Activated T-helper 17 cell treated with anti-CD3 and anti-CD28 coated beads, Interleukin-2, amount 50 U/mL, for 72 hours (primary cell): ENCODE results near the gene MYOG. TPM values are rescaled to one million over a fixed set of nuclear protein-coding genes. Genes with fewer than 3 reads are reported as not detected.

Experiments
- ATAC-seq: fragments of 150-1000 bp; cut with Tn5 transposase; replicated peaks from 2 replicates; pipeline ENCODE4 v1.10.0; 2021; ENCODE audit warnings: mild to moderate bottlenecking, moderate library complexity
- H3K27ac Mint-ChIP-seq: one replicate; pipeline ENCODE4 v1.8.0; 2022; ENCODE audit warnings: mixed read lengths
- H3K27me3 Mint-ChIP-seq: one replicate; pipeline ENCODE4 v1.8.0; 2022; ENCODE audit warnings: mixed read lengths
- H3K36me3 Mint-ChIP-seq: one replicate; pipeline ENCODE4 v1.8.0; 2022; ENCODE audit warnings: low read depth, mild to moderate bottlenecking, mixed read lengths
- H3K4me1 Mint-ChIP-seq: one replicate; pipeline ENCODE4 v1.8.0; 2022; ENCODE audit warnings: mixed read lengths
- H3K4me3 Mint-ChIP-seq: one replicate; pipeline ENCODE4 v1.8.0; 2022; ENCODE audit warnings: mild to moderate bottlenecking, mixed read lengths
- H3K9me3 Mint-ChIP-seq: one replicate; pipeline ENCODE4 v1.8.0; 2022; ENCODE audit warnings: mixed read lengths
- total RNA-seq, 2 donors: library from RNA; stranded (reverse); gene quantifications; one replicate each; pipeline ENCODE4 v1.2.3, GENCODE V29; 2022

MYOG gene
- total RNA-seq, 2 donors from 2014 or later = not detected

- no peaks in the 10 kb centered on the region for H3K4me1 Mint-ChIP-seq
- H3K4me3 Mint-ChIP-seq = no peak overlapping the region
- no peak for ATAC-seq
- peaks cover 23% of the 10 kb centered on the region for H3K27me3 Mint-ChIP-seq
- no peaks in the 10 kb centered on the region for H3K9me3 Mint-ChIP-seq
- no peak overlapping the region for H3K27ac Mint-ChIP-seq
- H3K36me3 Mint-ChIP-seq = no peaks in the 10 kb centered on the region
These were observed 16.2 kb upstream of the MYOG start for GRCh38 chr1:203101813-203102634.

- H3K36me3 Mint-ChIP-seq = no peaks in the 10 kb centered on the region
- no peaks in the 10 kb centered on the region for H3K4me1 Mint-ChIP-seq
- peaks cover 4% of the 10 kb centered on the region for H3K9me3 Mint-ChIP-seq
- H3K27me3 Mint-ChIP-seq = peaks cover 22% of the 10 kb centered on the region
- no peak overlapping the region for H3K4me3 Mint-ChIP-seq
- no peak for ATAC-seq
- no peak overlapping the region for H3K27ac Mint-ChIP-seq
These were observed 14.7 kb upstream of the MYOG start for GRCh38 chr1:203100516-203100869.

- peaks cover 9% of the 10 kb centered on the region for H3K9me3 Mint-ChIP-seq
- ATAC-seq = no peak
These were observed 14.1 kb upstream of the MYOG start for GRCh38 chr1:203099805-203100515.

GRCh38 chr1:203098914-203099520 lies 13.2 kb upstream of the MYOG start:
- H3K4me1 Mint-ChIP-seq = no peaks in the 10 kb centered on the region
- H3K36me3 Mint-ChIP-seq = no peaks in the 10 kb centered on the region
- peaks cover 23% of the 10 kb centered on the region for H3K27me3 Mint-ChIP-seq
- no peak for ATAC-seq
- H3K4me3 Mint-ChIP-seq = no peak overlapping the region
- no peak overlapping the region for H3K27ac Mint-ChIP-seq
- peaks cover 15% of the 10 kb centered on the region for H3K9me3 Mint-ChIP-seq

More at GRCh38 chr1:203099805-203100515, 14.1 kb upstream of the MYOG start:
- no peak overlapping the region for H3K4me3 Mint-ChIP-seq
- no peak overlapping the region for H3K27ac Mint-ChIP-seq
- H3K36me3 Mint-ChIP-seq = no peaks in the 10 kb centered on the region
- H3K27me3 Mint-ChIP-seq = peaks cover 23% of the 10 kb centered on the region
- no peaks in the 10 kb centered on the region for H3K4me1 Mint-ChIP-seq

GRCh38 chr1:203098445-203098844 lies 12.6 kb upstream of the MYOG start:
- no peaks in the 10 kb centered on the region for H3K4me1 Mint-ChIP-seq
- no peak for ATAC-seq
- peaks cover 15% of the 10 kb centered on the region for H3K9me3 Mint-ChIP-seq
- H3K4me3 Mint-ChIP-seq = no peak overlapping the region
- peaks cover 23% of the 10 kb centered on the region for H3K27me3 Mint-ChIP-seq
- H3K27ac Mint-ChIP-seq = no peak overlapping the region
- H3K36me3 Mint-ChIP-seq = no peaks in the 10 kb centered on the region

GRCh38 chr1:203097001-203097400 lies 11.2 kb upstream of the MYOG start:
- Mint-ChIP-seq H3K36me3 (no peaks in the 10 kb centered on the region), H3K27ac (no peak overlapping the region), H3K27me3 (peaks cover 31% of the 10 kb centered on the region), H3K4me3 (no peak overlapping the region), H3K9me3 (peaks cover 15% of the 10 kb centered on the region), H3K4me1 (no peaks in the 10 kb centered on the region)
- no peak for ATAC-seq

GRCh38 chr1:203096566-203096965 lies 10.8 kb upstream of the MYOG start:
- H3K4me1 Mint-ChIP-seq = no peaks in the 10 kb centered on the region
- ATAC-seq = no peak
- peaks cover 35% of the 10 kb centered on the region for H3K27me3 Mint-ChIP-seq
- H3K27ac Mint-ChIP-seq = no peak overlapping the region
- H3K9me3 Mint-ChIP-seq = peaks cover 15% of the 10 kb centered on the region
- no peaks in the 10 kb centered on the region for H3K36me3 Mint-ChIP-seq
- H3K4me3 Mint-ChIP-seq = no peak overlapping the region

DNA sequence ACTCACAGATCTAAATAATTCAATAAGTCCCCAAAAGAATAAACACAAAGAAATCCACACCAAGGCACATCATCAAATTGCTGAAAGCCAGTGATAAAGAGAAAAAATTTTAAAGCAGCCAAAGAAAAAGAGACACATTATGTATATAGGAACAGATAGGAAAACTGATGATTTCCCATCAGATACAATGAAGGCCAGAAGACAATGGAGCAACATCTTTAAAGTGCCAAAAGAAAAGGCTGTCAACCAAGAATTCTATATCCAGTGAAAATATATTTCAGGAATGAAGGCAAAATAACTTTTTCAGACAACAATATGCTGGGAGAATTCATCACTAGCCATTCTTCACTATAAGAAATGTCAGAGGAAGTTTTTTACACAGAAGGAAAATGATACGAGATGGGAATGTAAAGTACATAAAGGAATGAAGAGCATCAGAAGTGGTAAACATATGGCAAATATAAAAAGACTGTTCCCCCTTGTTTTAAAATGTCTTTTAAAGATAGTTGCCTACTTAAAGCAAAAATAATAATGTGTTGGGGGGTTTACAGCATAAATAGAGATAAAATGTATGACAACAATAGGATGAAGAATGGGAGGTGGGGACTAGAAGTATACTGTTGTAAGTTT lies 9.4 kb upstream of the MYOG start:
- peaks cover 15% of the 10 kb centered on the region for H3K9me3 Mint-ChIP-seq
- no peak for ATAC-seq

DNA sequence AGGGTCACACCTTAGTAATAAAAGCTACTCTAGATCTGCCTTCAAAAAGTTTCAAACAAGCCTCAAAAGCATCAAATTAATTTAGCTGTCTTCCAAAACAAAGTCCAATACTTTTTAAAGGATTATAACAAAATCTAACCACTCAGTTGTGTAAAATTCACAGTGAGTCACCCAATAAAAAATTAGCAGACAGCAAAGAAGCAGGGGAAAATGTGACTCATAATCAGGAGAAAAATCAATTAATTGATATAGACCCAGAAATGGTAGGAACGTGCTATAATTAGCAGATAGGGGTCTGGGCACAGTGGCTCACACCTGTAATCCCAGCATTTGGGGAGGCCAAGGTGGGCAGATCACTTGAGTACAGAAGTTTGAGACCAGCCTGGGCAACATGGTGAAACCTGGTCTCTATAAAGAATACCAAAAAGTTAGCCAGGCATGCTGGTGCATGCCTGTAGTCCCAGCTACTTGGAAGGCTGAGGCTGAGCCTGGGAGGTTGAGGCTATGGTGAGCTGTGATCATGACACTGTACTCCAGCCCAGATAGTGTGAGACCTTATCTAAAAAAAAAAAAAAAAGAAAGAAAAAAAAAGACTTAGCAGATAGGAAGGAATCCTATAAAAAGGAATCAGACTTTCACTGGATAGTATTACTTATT lies 8.1 kb upstream of the MYOG start:
- no peak for ATAC-seq
- no peak overlapping the region for H3K27ac Mint-ChIP-seq
- peaks cover 38% of the 10 kb centered on the region for H3K27me3 Mint-ChIP-seq
- H3K4me1 Mint-ChIP-seq = no peaks in the 10 kb centered on the region
- no peaks in the 10 kb centered on the region for H3K36me3 Mint-ChIP-seq
- no peak overlapping the region for H3K4me3 Mint-ChIP-seq
- peaks cover 15% of the 10 kb centered on the region for H3K9me3 Mint-ChIP-seq

More for the DNA sequence above, 9.4 kb upstream of the MYOG start:
- Mint-ChIP-seq H3K36me3 (no peaks in the 10 kb centered on the region), H3K4me3 (no peak overlapping the region), H3K27me3 (peaks cover 38% of the 10 kb centered on the region), H3K27ac (no peak overlapping the region), H3K4me1 (no peaks in the 10 kb centered on the region)

- H3K9me3 Mint-ChIP-seq = peaks cover 15% of the 10 kb centered on the region
- no peaks in the 10 kb centered on the region for H3K4me1 Mint-ChIP-seq
- H3K27me3 Mint-ChIP-seq = peaks cover 42% of the 10 kb centered on the region
- H3K4me3 Mint-ChIP-seq = no peak overlapping the region
- no peak for ATAC-seq
- no peak overlapping the region for H3K27ac Mint-ChIP-seq
- no peaks in the 10 kb centered on the region for H3K36me3 Mint-ChIP-seq
These were observed 6.0 kb upstream of the MYOG start for GRCh38 chr1:203091761-203092330.

- no peak overlapping the region for H3K27ac Mint-ChIP-seq
- H3K36me3 Mint-ChIP-seq = no peaks in the 10 kb centered on the region
- peaks cover 15% of the 10 kb centered on the region for H3K9me3 Mint-ChIP-seq
- no peak for ATAC-seq
- no peaks in the 10 kb centered on the region for H3K4me1 Mint-ChIP-seq
- H3K27me3 Mint-ChIP-seq = peaks cover 42% of the 10 kb centered on the region
- H3K4me3 Mint-ChIP-seq = no peak overlapping the region
These were observed 5.3 kb upstream of the MYOG start for GRCh38 chr1:203091199-203091477.

DNA sequence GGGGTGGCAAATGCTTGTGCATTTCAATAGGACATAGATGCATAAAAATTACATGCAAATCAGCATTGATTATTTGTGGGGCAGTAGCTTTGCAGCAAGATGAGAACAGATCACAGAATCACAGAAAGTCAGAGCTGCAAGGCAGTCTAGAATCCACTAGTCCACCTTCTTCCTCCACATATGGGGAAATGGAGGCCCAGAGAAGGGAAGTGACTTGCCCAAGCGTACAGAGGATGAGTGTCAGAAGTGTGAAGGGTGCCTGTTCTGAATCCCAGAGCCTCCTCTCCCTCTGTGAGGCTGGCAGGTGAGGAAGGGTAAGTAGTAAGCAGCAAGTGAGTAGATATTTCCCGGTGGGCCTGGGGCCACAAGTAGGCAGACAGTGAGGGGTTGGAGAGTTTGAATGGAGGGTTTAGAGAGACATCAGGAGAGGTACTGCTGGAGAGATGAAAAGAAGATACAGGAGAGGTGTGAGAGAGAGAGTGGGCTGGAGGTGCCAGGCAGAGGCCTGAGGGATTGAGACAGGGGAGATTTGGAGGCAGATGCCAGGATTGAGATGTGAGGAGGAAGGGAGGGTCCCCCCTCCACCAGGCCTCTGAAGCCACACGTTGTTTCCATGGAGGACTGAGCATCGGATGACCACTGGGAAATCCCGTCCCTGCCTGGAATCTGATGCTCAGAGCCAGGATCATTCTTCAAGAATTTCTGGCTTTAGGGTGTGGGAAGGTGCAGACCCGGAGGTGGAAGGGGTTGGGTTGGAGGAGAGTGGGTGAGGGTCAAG lies 4.8 kb upstream of the MYOG start:
- ATAC-seq = no peak
- Mint-ChIP-seq H3K4me1 (no peaks in the 10 kb centered on the region), H3K36me3 (no peaks in the 10 kb centered on the region), H3K4me3 (no peak overlapping the region), H3K27me3 (peaks cover 40% of the 10 kb centered on the region), H3K9me3 (peaks cover 13% of the 10 kb centered on the region), H3K27ac (no peak overlapping the region)

GRCh38 chr1:203089651-203090045 lies 3.8 kb upstream of the MYOG start:
- H3K4me3 Mint-ChIP-seq = no peak overlapping the region
- H3K36me3 Mint-ChIP-seq = no peaks in the 10 kb centered on the region
- H3K27me3 Mint-ChIP-seq = peaks cover 33% of the 10 kb centered on the region
- H3K27ac Mint-ChIP-seq = no peak overlapping the region
- no peaks in the 10 kb centered on the region for H3K4me1 Mint-ChIP-seq
- no peak for ATAC-seq
- H3K9me3 Mint-ChIP-seq = peaks cover 3% of the 10 kb centered on the region
